Hepatocyte (in vitro differentiated cells): ENCODE measurements around the gene RNF145. TPM values are rescaled to one million over a fixed set of nuclear protein-coding genes. Genes with fewer than 3 reads are reported as not detected.

ENCODE experiments used
- DNase-seq: peaks from one replicate; pipeline ENCODE4 v3.0.0-alpha.2; 2016; ENCODE audit warnings: low spot score
- H2AFZ ChIP-seq: fragments of 200-600 bp; sonication (generic); 2 replicates; pipeline ENCODE4 v1.6.0; 2016; ENCODE audit warnings: antibody characterized with exemption, mild to moderate bottlenecking
- H3K27ac ChIP-seq: fragments of 200-600 bp; sonication (generic); 2 replicates; pipeline ENCODE4 v1.5.1; 2016; ENCODE audit warnings: mild to moderate bottlenecking
- H3K27me3 ChIP-seq: fragments of 200-600 bp; sonication (generic); 2 replicates; pipeline ENCODE4 v1.6.1; 2016
- H3K36me3 ChIP-seq: fragments of 200-600 bp; sonication (generic); replicated peaks from 2 replicates; pipeline ENCODE4 v1.5.1; 2016; ENCODE audit warnings: low read depth; ENCODE audit not compliant: insufficient read depth
- H3K4me1 ChIP-seq: fragments of 200-600 bp; sonication (generic); 2 replicates; pipeline ENCODE4 v1.5.1; 2016; ENCODE audit warnings: mild to moderate bottlenecking, moderate library complexity; ENCODE audit not compliant: insufficient read depth
- H3K4me2 ChIP-seq: fragments of 200-600 bp; sonication (generic); 2 replicates; pipeline ENCODE4 v1.6.0; 2016
- H3K4me3 ChIP-seq: fragments of 200-600 bp; sonication (generic); 2 replicates; pipeline ENCODE4 v1.5.1; 2016; ENCODE audit warnings: mild to moderate bottlenecking
- H3K79me2 ChIP-seq: fragments of 200-600 bp; sonication (generic); 2 replicates; pipeline ENCODE4 v1.6.0; 2017; ENCODE audit warnings: mild to moderate bottlenecking
- H3K9me2 ChIP-seq: fragments of 200-600 bp; sonication (generic); replicated peaks from 2 replicates; pipeline ENCODE4 v1.6.0; 2017; ENCODE audit warnings: mild to moderate bottlenecking; ENCODE audit not compliant: insufficient read depth
- H3K9me3 ChIP-seq: fragments of 200-600 bp; sonication (generic); 2 replicates; pipeline ENCODE4 v1.5.1; 2016; ENCODE audit warnings: low read depth, mild to moderate bottlenecking
- H4K20me1 ChIP-seq: fragments of 200-600 bp; sonication (generic); 2 replicates; pipeline ENCODE4 v1.6.0; 2016; ENCODE audit warnings: mild to moderate bottlenecking; ENCODE audit not compliant: insufficient read depth, poor library complexity, severe bottlenecking
- EZH2 ChIP-seq: fragments of 200-600 bp; sonication (generic); IDR thresholded peaks from 2 replicates; pipeline ENCODE4 v1.6.1; 2016; ENCODE audit warnings: antibody characterized with exemption, mild to moderate bottlenecking, borderline replicate concordance
- EZH2phosphoT487 ChIP-seq: fragments of 200-600 bp; sonication (generic); IDR thresholded peaks from one replicate; pipeline ENCODE4 v1.6.1; 2018; ENCODE audit warnings: antibody characterized with exemption, mild to moderate bottlenecking, low read depth, moderate library complexity; ENCODE audit not compliant: unreplicated experiment, severe bottlenecking
- WGBS: methylation state at CpG from one replicate; pipeline ENCODE4 v1.1.6; 2016; ENCODE audit warnings: low lambda C conversion rate; ENCODE audit errors: missing lambda C conversion rate; 5-methylcytosine and 5-hydroxymethylcytosine counted together
- polyA plus RNA-seq: library from polyadenylated mRNA; unstranded; fragments of >200 nt; fragmentation: Nextera tagmentation; extraction: Ambion mirVana; gene quantifications from 2 replicates; pipeline ENCODE4 v1.2.1, GENCODE V29; 2016
- total RNA-seq: library from RNA; depleted of rRNA; stranded (reverse); fragments of >200 nt; gene quantifications from 2 replicates; pipeline ENCODE4 v1.2.3, GENCODE V29; 2014
- TF ChIP-seq, protein P1 (sequence below): fragments of 200-600 bp; sonication (generic); IDR thresholded peaks from 2 replicates; pipeline ENCODE4 v1.5.1; 2016; ENCODE audit warnings: antibody characterized with exemption, mild to moderate bottlenecking; ENCODE audit not compliant: poor library complexity

RNF145 gene
- total and polyA plus RNA-seq, 2 experiments from 2014 or later: 13.0 to 37.4 TPM

DNA sequence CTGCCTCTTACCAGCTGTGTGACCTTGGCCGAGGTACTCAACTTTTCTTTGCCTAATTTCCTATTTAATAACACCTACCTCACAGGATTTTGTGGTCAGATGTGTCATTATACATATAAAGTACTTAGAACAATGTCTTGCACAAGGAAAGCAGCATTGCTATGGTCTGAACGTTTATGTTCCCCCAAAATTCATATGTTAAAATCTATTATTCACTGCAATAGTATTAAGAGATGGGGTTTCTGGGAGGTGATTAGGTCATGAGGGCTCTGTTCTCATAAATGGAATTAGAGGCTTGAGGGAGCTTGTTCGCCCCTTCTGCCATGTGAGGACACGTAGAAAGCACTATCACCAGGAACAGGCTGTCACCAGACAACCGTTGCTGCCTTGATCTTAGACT is 10.9 kb upstream of the RNF145 start:
- Histone ChIP-seq H3K27ac (no peak overlapping the region), H3K4me3 (no peak overlapping the region), H3K4me1 (peaks cover 4% of the 10 kb centered on the region), H3K27me3 (no peaks in the 10 kb centered on the region), H3K79me2 (no peaks in the 10 kb centered on the region), H3K36me3 (no peaks in the 10 kb centered on the region), H4K20me1 (no peaks in the 10 kb centered on the region), H3K9me3 (no peaks in the 10 kb centered on the region), H2AFZ (no peak overlapping the region), H3K4me2 (no peak overlapping the region), H3K9me2 (no peaks in the 10 kb centered on the region)
- TF ChIP-seq, protein P1, sequence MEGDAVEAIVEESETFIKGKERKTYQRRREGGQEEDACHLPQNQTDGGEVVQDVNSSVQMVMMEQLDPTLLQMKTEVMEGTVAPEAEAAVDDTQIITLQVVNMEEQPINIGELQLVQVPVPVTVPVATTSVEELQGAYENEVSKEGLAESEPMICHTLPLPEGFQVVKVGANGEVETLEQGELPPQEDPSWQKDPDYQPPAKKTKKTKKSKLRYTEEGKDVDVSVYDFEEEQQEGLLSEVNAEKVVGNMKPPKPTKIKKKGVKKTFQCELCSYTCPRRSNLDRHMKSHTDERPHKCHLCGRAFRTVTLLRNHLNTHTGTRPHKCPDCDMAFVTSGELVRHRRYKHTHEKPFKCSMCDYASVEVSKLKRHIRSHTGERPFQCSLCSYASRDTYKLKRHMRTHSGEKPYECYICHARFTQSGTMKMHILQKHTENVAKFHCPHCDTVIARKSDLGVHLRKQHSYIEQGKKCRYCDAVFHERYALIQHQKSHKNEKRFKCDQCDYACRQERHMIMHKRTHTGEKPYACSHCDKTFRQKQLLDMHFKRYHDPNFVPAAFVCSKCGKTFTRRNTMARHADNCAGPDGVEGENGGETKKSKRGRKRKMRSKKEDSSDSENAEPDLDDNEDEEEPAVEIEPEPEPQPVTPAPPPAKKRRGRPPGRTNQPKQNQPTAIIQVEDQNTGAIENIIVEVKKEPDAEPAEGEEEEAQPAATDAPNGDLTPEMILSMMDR: no peak
- TF ChIP-seq EZH2phosphoT487 (no peak), EZH2 (no peak)
- DNase-seq: no peak
- WGBS: 88% methylated on average over 5 of the region's 5 CpGs

DNA sequence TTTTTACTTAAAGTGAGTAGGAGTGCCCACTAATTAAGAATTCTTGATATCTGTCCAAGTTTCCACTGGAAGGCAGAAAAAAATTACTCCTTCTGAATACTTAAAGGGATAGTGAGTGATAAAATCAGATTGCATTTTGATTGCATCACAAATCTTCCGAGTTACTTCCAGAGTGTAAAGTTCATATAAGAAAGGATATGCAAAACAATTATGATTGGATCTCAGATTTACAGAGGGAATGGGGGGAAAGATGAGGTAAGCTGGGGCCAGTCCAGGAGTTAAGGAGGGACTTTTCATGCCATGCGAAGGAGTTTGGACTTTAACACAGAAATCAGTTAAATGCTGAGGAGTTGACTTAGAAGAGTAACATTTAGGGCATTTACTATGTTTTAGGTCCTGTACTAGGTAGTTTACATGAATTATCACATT is 9.3 kb upstream of the RNF145 start:
- Histone ChIP-seq H3K27ac (no peak overlapping the region), H3K4me2 (no peak overlapping the region)
- 89% methylated on average over 2 of the region's 2 CpGs for WGBS

DNA sequence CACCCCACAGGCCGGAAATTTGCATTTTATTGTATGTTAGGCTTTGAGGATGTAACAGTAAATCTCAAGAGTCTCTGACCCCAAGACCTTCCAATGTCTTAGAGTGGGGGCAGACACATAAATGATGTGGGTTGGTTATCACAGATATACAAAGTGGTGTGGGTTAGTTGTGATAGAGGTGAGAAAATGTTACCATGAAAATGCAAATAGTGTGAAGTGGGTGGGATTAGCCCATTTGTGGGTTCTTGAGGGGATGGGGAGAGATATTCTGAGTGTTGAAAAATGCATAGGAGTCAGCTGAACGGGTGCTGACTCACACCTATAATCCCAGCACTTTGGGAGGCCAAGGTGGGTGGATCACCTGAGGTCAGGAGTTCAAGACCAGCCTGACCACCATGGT is 7.9 kb upstream of the RNF145 start:
- no peak for DNase-seq
- Histone ChIP-seq H3K79me2 (no peaks in the 10 kb centered on the region), H3K4me3 (no peak overlapping the region), H4K20me1 (no peaks in the 10 kb centered on the region), H3K4me2 (no peak overlapping the region), H3K27me3 (no peaks in the 10 kb centered on the region), H3K4me1 (peaks cover 4% of the 10 kb centered on the region), H3K9me2 (no peaks in the 10 kb centered on the region), H2AFZ (no peak overlapping the region), H3K27ac (no peak overlapping the region), H3K9me3 (no peaks in the 10 kb centered on the region), H3K36me3 (no peaks in the 10 kb centered on the region)
- no peak for TF ChIP-seq EZH2
- TF ChIP-seq, protein P1: no peak
- TF ChIP-seq EZH2phosphoT487: no peak
- WGBS: 79% methylated on average over 2 of the region's 2 CpGs

More for the DNA sequence above, 9.3 kb upstream of the RNF145 start:
- no peak for DNase-seq
- Histone ChIP-seq H3K4me3 (no peak overlapping the region), H3K36me3 (no peaks in the 10 kb centered on the region), H2AFZ (no peak overlapping the region), H3K9me2 (no peaks in the 10 kb centered on the region), H3K9me3 (no peaks in the 10 kb centered on the region), H3K4me1 (peaks cover 4% of the 10 kb centered on the region), H4K20me1 (no peaks in the 10 kb centered on the region), H3K27me3 (no peaks in the 10 kb centered on the region), H3K79me2 (no peaks in the 10 kb centered on the region)
- TF ChIP-seq, protein P1: no peak
- no peak for TF ChIP-seq EZH2phosphoT487
- TF ChIP-seq EZH2: no peak

DNA sequence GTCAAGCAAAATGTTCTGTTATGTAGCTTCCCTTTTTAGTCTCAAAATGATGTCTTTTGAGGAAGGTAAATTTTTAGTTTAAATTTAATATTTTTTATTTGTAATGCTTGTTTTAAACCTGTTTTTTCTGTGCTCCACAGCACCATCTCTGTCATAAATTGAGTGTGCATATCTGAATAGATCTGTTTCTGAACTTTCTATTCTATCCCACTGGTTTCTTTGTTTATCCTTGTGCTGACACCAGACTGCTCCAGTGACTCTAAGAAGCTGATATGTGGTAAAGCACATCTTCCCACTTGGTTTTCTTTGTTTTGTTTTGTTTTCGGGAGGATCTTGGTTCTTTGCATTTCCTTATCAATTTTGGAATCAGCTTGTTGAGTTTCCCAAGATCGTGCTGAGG is 7.1 kb upstream of the RNF145 start:
- TF ChIP-seq, protein P1: no peak
- TF ChIP-seq EZH2phosphoT487 (no peak), EZH2 (no peak)
- 75% methylated on average over 2 of the region's 2 CpGs for WGBS

More for the DNA sequence above, 7.1 kb upstream of the RNF145 start:
- H3K4me3 ChIP-seq: no peak overlapping the region
- H3K27me3 ChIP-seq: no peaks in the 10 kb centered on the region
- H3K9me2 ChIP-seq: no peaks in the 10 kb centered on the region
- no peaks in the 10 kb centered on the region for H3K79me2 ChIP-seq
- H3K4me1 ChIP-seq: peaks cover 5% of the 10 kb centered on the region
- no peak overlapping the region for H3K4me2 ChIP-seq
- DNase-seq: no peak
- H3K27ac ChIP-seq: no peak overlapping the region
- H2AFZ ChIP-seq: no peak overlapping the region
- H4K20me1 ChIP-seq: no peaks in the 10 kb centered on the region
- no peaks in the 10 kb centered on the region for H3K36me3 ChIP-seq
- no peaks in the 10 kb centered on the region for H3K9me3 ChIP-seq
